ENCODE results near the gene TMEM219.

TMEM219 gene

GRCh38 chr16:29961479-29962343 is at the start of gene TMEM219:
TSS of gene TMEM219 (plus strand) at chr16:29962079. CDS start at chr16:29963144, 1,065 bp downstream.
- Histone ChIP-seq H3K4me1 (ENCODE audit: control insufficient read depth, insufficient read depth, low read length) (peaks cover 4% of the 10 kb centered on the region), H3K27me3 (ENCODE audit: control insufficient read depth, insufficient read depth, low read length) (no peaks in the 10 kb centered on the region), H3K9ac (ENCODE audit: low read depth, low read length) (peak within 1 kb of the TSS; percentile 90), H3K4me3 (ENCODE audit: low read depth, low read length) (peak within 1 kb of the TSS; percentile 91), H3K9me3 (ENCODE audit: control insufficient read depth, insufficient read depth, low read length) (no peaks in the 10 kb centered on the region), H3K36me3 (ENCODE audit: control insufficient read depth, insufficient read depth, low read length) (no peaks in the 10 kb centered on the region)

DNA sequence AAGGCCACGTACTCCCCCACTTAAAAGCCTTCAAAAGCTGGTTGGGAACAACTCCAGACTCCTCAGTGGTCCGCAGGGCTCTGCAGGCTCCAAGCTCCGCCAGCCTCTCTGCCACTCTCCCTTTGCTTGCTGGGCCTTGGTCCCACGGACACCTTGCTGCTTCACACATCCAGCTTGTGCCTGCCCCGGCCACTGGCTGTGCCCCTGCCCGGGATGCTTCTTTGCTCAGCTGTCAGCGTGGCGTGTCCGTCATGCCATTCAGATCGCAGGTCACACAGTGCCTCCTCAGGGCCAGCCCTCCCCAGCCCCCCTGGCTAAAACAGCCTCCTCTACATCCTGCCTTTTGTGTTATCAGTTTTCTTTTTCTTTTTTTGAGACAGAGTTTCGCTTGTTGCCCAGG is 49.8 kb upstream of the TMEM219 start:
- no peaks in the 10 kb centered on the region for H3K9me3 ChIP-seq (ENCODE audit: control insufficient read depth, insufficient read depth, low read length)
- H3K4me1 ChIP-seq (ENCODE audit: control insufficient read depth, insufficient read depth, low read length) = peaks cover 2% of the 10 kb centered on the region
- no peak overlapping the region for H3K4me3 ChIP-seq (ENCODE audit: low read depth, low read length)
- no peak overlapping the region for H3K9ac ChIP-seq (ENCODE audit: low read depth, low read length)
- H3K36me3 ChIP-seq (ENCODE audit: control insufficient read depth, insufficient read depth, low read length) = peaks cover under 1% of the 10 kb centered on the region
- no peaks in the 10 kb centered on the region for H3K27me3 ChIP-seq (ENCODE audit: control insufficient read depth, insufficient read depth, low read length)

DNA sequence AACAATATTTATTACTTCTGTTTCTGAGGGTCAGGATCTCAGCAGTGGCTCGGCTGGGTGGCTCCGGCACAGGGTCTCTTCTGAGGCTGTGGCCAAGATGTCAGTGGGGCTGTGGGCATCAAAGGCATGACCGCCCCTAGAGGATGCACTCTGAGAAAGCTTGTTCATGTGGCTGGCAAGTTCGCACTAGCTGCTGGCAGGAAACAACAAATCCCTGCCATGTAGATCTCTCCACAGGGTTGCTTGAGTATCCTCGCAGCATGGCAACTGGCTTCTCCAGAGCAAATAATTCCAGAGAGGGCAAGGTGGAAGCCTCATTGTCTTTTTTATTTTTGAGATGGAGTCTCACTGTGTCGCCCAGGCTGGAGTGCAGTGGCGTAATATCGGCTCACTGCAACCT is 48.4 kb upstream of the TMEM219 start:
- H3K36me3 ChIP-seq (ENCODE audit: control insufficient read depth, insufficient read depth, low read length) = no peaks in the 10 kb centered on the region
- H3K9ac ChIP-seq (ENCODE audit: low read depth, low read length) = no peak overlapping the region
- H3K27me3 ChIP-seq (ENCODE audit: control insufficient read depth, insufficient read depth, low read length) = no peaks in the 10 kb centered on the region

GRCh38 chr16:29915590-29916247 is 46.2 kb upstream of the TMEM219 start:
- no peak overlapping the region for H3K4me3 ChIP-seq (ENCODE audit: low read depth, low read length)
- no peaks in the 10 kb centered on the region for H3K27me3 ChIP-seq (ENCODE audit: control insufficient read depth, insufficient read depth, low read length)
- peaks cover 2% of the 10 kb centered on the region for H3K4me1 ChIP-seq (ENCODE audit: control insufficient read depth, insufficient read depth, low read length)
- H3K36me3 ChIP-seq (ENCODE audit: control insufficient read depth, insufficient read depth, low read length) = peaks cover 3% of the 10 kb centered on the region
- H3K9ac ChIP-seq (ENCODE audit: low read depth, low read length) = no peak overlapping the region
- no peaks in the 10 kb centered on the region for H3K9me3 ChIP-seq (ENCODE audit: control insufficient read depth, insufficient read depth, low read length)

More for the DNA sequence above, 48.4 kb upstream of the TMEM219 start:
- no peak overlapping the region for H3K4me3 ChIP-seq (ENCODE audit: low read depth, low read length)
- no peaks in the 10 kb centered on the region for H3K9me3 ChIP-seq (ENCODE audit: control insufficient read depth, insufficient read depth, low read length)
- H3K4me1 ChIP-seq (ENCODE audit: control insufficient read depth, insufficient read depth, low read length) = peaks cover 2% of the 10 kb centered on the region

- H3K4me1 ChIP-seq (ENCODE audit: control insufficient read depth, insufficient read depth, low read length) = peaks cover under 1% of the 10 kb centered on the region
- peaks cover 3% of the 10 kb centered on the region for H3K36me3 ChIP-seq (ENCODE audit: control insufficient read depth, insufficient read depth, low read length)
- no peaks in the 10 kb centered on the region for H3K27me3 ChIP-seq (ENCODE audit: control insufficient read depth, insufficient read depth, low read length)
- no peaks in the 10 kb centered on the region for H3K9me3 ChIP-seq (ENCODE audit: control insufficient read depth, insufficient read depth, low read length)
- no peak overlapping the region for H3K4me3 ChIP-seq (ENCODE audit: low read depth, low read length)
- no peak overlapping the region for H3K9ac ChIP-seq (ENCODE audit: low read depth, low read length)
These were observed 44.9 kb upstream of the TMEM219 start for GRCh38 chr16:29916979-29917378.

GRCh38 chr16:29920288-29921033 is 41.4 kb upstream of the TMEM219 start:
- H3K27me3 ChIP-seq (ENCODE audit: control insufficient read depth, insufficient read depth, low read length) = no peaks in the 10 kb centered on the region
- peaks cover 3% of the 10 kb centered on the region for H3K36me3 ChIP-seq (ENCODE audit: control insufficient read depth, insufficient read depth, low read length)
- H3K4me3 ChIP-seq (ENCODE audit: low read depth, low read length) = no peak overlapping the region
- H3K9ac ChIP-seq (ENCODE audit: low read depth, low read length) = no peak overlapping the region
- H3K9me3 ChIP-seq (ENCODE audit: control insufficient read depth, insufficient read depth, low read length) = no peaks in the 10 kb centered on the region
- no peaks in the 10 kb centered on the region for H3K4me1 ChIP-seq (ENCODE audit: control insufficient read depth, insufficient read depth, low read length)

DNA sequence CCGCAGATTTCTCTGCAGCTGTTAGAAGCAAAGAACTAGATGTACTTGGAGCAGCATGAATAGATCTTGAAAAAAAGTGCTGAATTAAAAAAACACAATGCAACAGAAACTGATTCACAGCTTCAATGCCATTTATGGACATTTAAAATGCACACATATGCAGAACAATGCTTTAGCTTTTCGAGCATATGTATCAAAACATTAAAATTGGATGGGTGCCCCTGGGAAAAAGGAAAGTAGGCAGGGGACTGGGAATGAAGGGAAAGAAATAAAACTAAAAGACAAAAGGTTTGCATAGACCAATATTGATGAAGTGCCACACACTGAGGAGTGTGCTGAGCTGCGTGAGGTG is 40.9 kb upstream of the TMEM219 start:
- H3K4me1 ChIP-seq (ENCODE audit: control insufficient read depth, insufficient read depth, low read length) = no peaks in the 10 kb centered on the region
- H3K9me3 ChIP-seq (ENCODE audit: control insufficient read depth, insufficient read depth, low read length) = no peaks in the 10 kb centered on the region
- peaks cover 3% of the 10 kb centered on the region for H3K36me3 ChIP-seq (ENCODE audit: control insufficient read depth, insufficient read depth, low read length)
- no peak overlapping the region for H3K4me3 ChIP-seq (ENCODE audit: low read depth, low read length)
- no peaks in the 10 kb centered on the region for H3K27me3 ChIP-seq (ENCODE audit: control insufficient read depth, insufficient read depth, low read length)
- H3K9ac ChIP-seq (ENCODE audit: low read depth, low read length) = no peak overlapping the region

DNA sequence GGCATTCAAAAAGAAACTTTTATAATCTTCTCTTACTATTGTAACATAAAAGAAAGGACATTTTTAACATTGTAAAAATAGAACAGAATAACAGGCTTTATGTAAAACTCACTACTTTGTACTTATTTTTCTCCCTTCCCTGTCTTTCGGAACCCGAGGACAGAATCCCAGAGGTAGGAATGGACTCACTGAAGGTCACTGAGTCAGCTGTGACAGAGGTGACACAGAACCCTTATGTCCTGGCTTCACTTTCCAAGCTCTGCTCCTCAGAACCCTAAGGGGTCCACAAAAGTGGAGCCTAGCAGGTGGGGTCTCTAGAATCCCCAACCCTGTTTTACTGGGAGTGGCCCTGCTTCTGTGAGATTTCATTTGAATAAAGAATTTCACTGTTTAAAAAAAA is 39.6 kb upstream of the TMEM219 start:
- H3K9me3 ChIP-seq (ENCODE audit: control insufficient read depth, insufficient read depth, low read length) = no peaks in the 10 kb centered on the region
- H3K9ac ChIP-seq (ENCODE audit: low read depth, low read length) = no peak overlapping the region
- peaks cover 3% of the 10 kb centered on the region for H3K36me3 ChIP-seq (ENCODE audit: control insufficient read depth, insufficient read depth, low read length)
- no peaks in the 10 kb centered on the region for H3K4me1 ChIP-seq (ENCODE audit: control insufficient read depth, insufficient read depth, low read length)
- H3K27me3 ChIP-seq (ENCODE audit: control insufficient read depth, insufficient read depth, low read length) = no peaks in the 10 kb centered on the region
- no peak overlapping the region for H3K4me3 ChIP-seq (ENCODE audit: low read depth, low read length)

DNA sequence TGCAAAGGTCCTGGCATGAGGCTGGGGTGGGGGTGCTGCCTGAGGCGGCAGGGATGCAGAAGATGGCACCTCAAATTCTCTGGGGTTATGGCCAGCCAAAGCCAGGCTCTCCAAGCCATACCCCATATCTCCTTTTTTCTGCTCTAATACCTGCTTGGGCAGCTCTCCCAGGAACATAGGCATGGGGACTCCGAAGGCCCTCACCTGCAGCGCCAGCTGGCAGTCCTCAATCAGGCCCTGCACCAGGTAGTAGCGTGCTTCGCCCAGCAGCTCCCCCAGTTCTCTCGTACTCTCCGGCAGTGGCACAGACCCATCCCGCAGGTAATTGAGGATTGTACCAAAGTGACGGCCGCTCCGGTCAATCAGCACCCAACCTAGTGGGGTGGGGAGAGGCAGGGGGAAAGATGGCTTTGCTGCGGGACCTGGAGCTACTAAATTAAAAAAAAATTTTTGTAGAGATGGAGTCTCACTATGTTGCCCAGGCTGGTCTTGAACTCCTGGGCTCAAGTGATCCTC is 38.8 kb upstream of the TMEM219 start:
- H3K27me3 ChIP-seq (ENCODE audit: control insufficient read depth, insufficient read depth, low read length) = no peaks in the 10 kb centered on the region
- H3K9me3 ChIP-seq (ENCODE audit: control insufficient read depth, insufficient read depth, low read length) = no peaks in the 10 kb centered on the region
- peaks cover 3% of the 10 kb centered on the region for H3K36me3 ChIP-seq (ENCODE audit: control insufficient read depth, insufficient read depth, low read length)
- H3K4me1 ChIP-seq (ENCODE audit: control insufficient read depth, insufficient read depth, low read length) = no peaks in the 10 kb centered on the region
- no peak overlapping the region for H3K4me3 ChIP-seq (ENCODE audit: low read depth, low read length)
- no peak overlapping the region for H3K9ac ChIP-seq (ENCODE audit: low read depth, low read length)

GRCh38 chr16:29925105-29925756 is 36.6 kb upstream of the TMEM219 start:
- no peaks in the 10 kb centered on the region for H3K4me1 ChIP-seq (ENCODE audit: control insufficient read depth, insufficient read depth, low read length)
- no peaks in the 10 kb centered on the region for H3K36me3 ChIP-seq (ENCODE audit: control insufficient read depth, insufficient read depth, low read length)
- no peaks in the 10 kb centered on the region for H3K9me3 ChIP-seq (ENCODE audit: control insufficient read depth, insufficient read depth, low read length)
- no peaks in the 10 kb centered on the region for H3K27me3 ChIP-seq (ENCODE audit: control insufficient read depth, insufficient read depth, low read length)
- no peak overlapping the region for H3K9ac ChIP-seq (ENCODE audit: low read depth, low read length)
- H3K4me3 ChIP-seq (ENCODE audit: low read depth, low read length) = peak overlapping the region; percentile 86

Data from iPS-15b (cell line).